GM18499 (cell line): Measurements from ENCODE around the gene ZACN.

ENCODE experiments used
- ATAC-seq: cut with Tn5 transposase; IDR thresholded peaks from one replicate; pipeline ENCODE4 v1.9.1; 2021; ENCODE audit warnings: moderate number of reproducible peaks; ENCODE audit not compliant: insufficient read depth, unreplicated experiment

The ZACN gene

GRCh38 chr17:76080768-76081287 lies 1.8 kb downstream of the ZACN start:
- ATAC-seq, result no peak

- no peak for ATAC-seq
Measured at GRCh38 chr17:76081295-76082210, 2.6 kb downstream of the ZACN start.

GRCh38 chr17:76082326-76083251 lies 3.6 kb downstream of the ZACN start:
- no peak for ATAC-seq

- no peak for ATAC-seq
Measured at GRCh38 chr17:76083536-76084182, 4.7 kb downstream of the ZACN start.

GRCh38 chr17:76085066-76085730 lies 6.2 kb downstream of the ZACN start:
- ATAC-seq, result no peak

- ATAC-seq, result no peak
Measured at GRCh38 chr17:76085731-76086366, 6.9 kb downstream of the ZACN start.

- ATAC-seq, result no peak
Measured at GRCh38 chr17:76086384-76086783, 7.4 kb downstream of the ZACN start.

- no peak for ATAC-seq
Measured at GRCh38 chr17:76087531-76087930, 8.5 kb downstream of the ZACN start.

GRCh38 chr17:76088041-76088867 lies 9.3 kb downstream of the ZACN start:
- no peak for ATAC-seq

GRCh38 chr17:76088868-76089576 lies 10.0 kb downstream of the ZACN start:
- ATAC-seq, result no peak

GRCh38 chr17:76089680-76090516 lies 10.9 kb downstream of the ZACN start:
- no peak for ATAC-seq

GRCh38 chr17:76090517-76091129 lies 11.6 kb downstream of the ZACN start:
- no peak for ATAC-seq

GRCh38 chr17:76091526-76092286 lies 12.7 kb downstream of the ZACN start:
- ATAC-seq, result no peak

GRCh38 chr17:76092526-76093413 lies 13.8 kb downstream of the ZACN start:
- ATAC-seq, result no peak

GRCh38 chr17:76094046-76094445 lies 15.1 kb downstream of the ZACN start:
- no peak for ATAC-seq
